Osteocyte (in vitro differentiated cells): Measurements from ENCODE around the gene RPAP2. TPM values are rescaled to one million over a fixed set of nuclear protein-coding genes. Genes with fewer than 3 reads are reported as not detected.
A peak's percentile ranks its signal among the peaks of the same experiment; 100 is the strongest.
"Not testable (repeated sequence)": the region's sequence is repeated elsewhere in the genome, so short reads cannot be mapped to it uniquely, and the experiment has no call there.

Experiments
- DNase-seq: peaks from one replicate; pipeline ENCODE4 v3.0.0; 2021; ENCODE audit warnings: mixed read lengths; ENCODE audit not compliant: unreplicated experiment; ENCODE audit errors: extremely low spot score
- H3K27ac Mint-ChIP-seq: one replicate; pipeline ENCODE4 v1.8.0; 2021; ENCODE audit warnings: mild to moderate bottlenecking, mixed read lengths; ENCODE audit not compliant: unreplicated experiment
- H3K27me3 Mint-ChIP-seq: one replicate; pipeline ENCODE4 v1.8.0; 2021; ENCODE audit warnings: mixed read lengths; ENCODE audit not compliant: unreplicated experiment
- H3K36me3 Mint-ChIP-seq: one replicate; pipeline ENCODE4 v1.8.0; 2021; ENCODE audit warnings: mixed read lengths; ENCODE audit not compliant: unreplicated experiment
- H3K4me1 Mint-ChIP-seq: one replicate; pipeline ENCODE4 v1.8.0; 2021; ENCODE audit warnings: mixed read lengths; ENCODE audit not compliant: unreplicated experiment
- H3K4me3 Mint-ChIP-seq: one replicate; pipeline ENCODE4 v1.8.0; 2021; ENCODE audit warnings: mild to moderate bottlenecking, moderate library complexity, mixed read lengths; ENCODE audit not compliant: unreplicated experiment
- H3K9me3 Mint-ChIP-seq: one replicate; pipeline ENCODE4 v1.8.0; 2021; ENCODE audit warnings: mixed read lengths; ENCODE audit not compliant: unreplicated experiment
- long read RNA-seq: library from polyadenylated mRNA; unstranded; transcript quantifications from one replicate; pipeline ENCODE4 v2.0.0, GENCODE V29; 2021
- total RNA-seq: library from RNA; stranded (reverse); gene quantifications from 2 replicates; pipeline ENCODE4 v1.2.1, GENCODE V29; 2021
- TF ChIP-seq, protein P1 (sequence below): fragments of 200-600 bp; sonication (generic); IDR thresholded peaks from 2 replicates; pipeline ENCODE4 v1.5.0; 2021; ENCODE audit warnings: antibody characterized with exemption, mild to moderate bottlenecking, moderate library complexity

RPAP2 gene
- 29.0 and 32.6 TPM in 2 replicates for total RNA-seq
- long read RNA-seq, full-length matches to known transcripts = 60 of 114 reads
- long read RNA-seq, partial matches to known transcripts = 34 of 114 reads
- long read RNA-seq, other reads (novel, unspliced or antisense) = 20 of 114 reads

GRCh38 chr1:92298573-92299476 lies at the start of gene RPAP2, which contains the start of gene GLMN:
Gene RPAP2 (plus strand): TSS chr1:92299059. CDS start chr1:92299074, 15 bp downstream.
Gene GLMN (minus strand): TSS chr1:92298987. CDS start chr1:92297999, 988 bp downstream.
- Mint-ChIP-seq H3K4me3 (peak within 1 kb of the TSS; percentile 98), H3K9me3 (no peaks in the 10 kb centered on the region), H3K27ac (peak within 1 kb of the TSS; percentile 98), H3K36me3 (peaks cover 17% of the 10 kb centered on the region), H3K27me3 (no peaks in the 10 kb centered on the region), H3K4me1 (peaks cover 20% of the 10 kb centered on the region)
- DNase-seq = peak; percentile 95
- TF ChIP-seq, protein P1, sequence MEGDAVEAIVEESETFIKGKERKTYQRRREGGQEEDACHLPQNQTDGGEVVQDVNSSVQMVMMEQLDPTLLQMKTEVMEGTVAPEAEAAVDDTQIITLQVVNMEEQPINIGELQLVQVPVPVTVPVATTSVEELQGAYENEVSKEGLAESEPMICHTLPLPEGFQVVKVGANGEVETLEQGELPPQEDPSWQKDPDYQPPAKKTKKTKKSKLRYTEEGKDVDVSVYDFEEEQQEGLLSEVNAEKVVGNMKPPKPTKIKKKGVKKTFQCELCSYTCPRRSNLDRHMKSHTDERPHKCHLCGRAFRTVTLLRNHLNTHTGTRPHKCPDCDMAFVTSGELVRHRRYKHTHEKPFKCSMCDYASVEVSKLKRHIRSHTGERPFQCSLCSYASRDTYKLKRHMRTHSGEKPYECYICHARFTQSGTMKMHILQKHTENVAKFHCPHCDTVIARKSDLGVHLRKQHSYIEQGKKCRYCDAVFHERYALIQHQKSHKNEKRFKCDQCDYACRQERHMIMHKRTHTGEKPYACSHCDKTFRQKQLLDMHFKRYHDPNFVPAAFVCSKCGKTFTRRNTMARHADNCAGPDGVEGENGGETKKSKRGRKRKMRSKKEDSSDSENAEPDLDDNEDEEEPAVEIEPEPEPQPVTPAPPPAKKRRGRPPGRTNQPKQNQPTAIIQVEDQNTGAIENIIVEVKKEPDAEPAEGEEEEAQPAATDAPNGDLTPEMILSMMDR = peak; percentile 34

- not testable (repeated sequence) for H3K27ac Mint-ChIP-seq, H3K4me3 Mint-ChIP-seq, H3K4me1 Mint-ChIP-seq, H3K27me3 Mint-ChIP-seq, DNase-seq
- Mint-ChIP-seq H3K36me3 (peaks cover 61% of the 10 kb centered on the region), H3K9me3 (peaks cover 17% of the 10 kb centered on the region)
Observed at GRCh38 chr1:92254714-92255113, 44.1 kb upstream of the RPAP2 start.

GRCh38 chr1:92259350-92259749 lies 39.5 kb upstream of the RPAP2 start:
- peaks cover 68% of the 10 kb centered on the region for H3K36me3 Mint-ChIP-seq
- no peaks in the 10 kb centered on the region for H3K4me1 Mint-ChIP-seq
- no peak overlapping the region for H3K27ac Mint-ChIP-seq
- TF ChIP-seq, protein P1 = no peak
- H3K9me3 Mint-ChIP-seq = peaks cover 17% of the 10 kb centered on the region
- H3K27me3 Mint-ChIP-seq = no peaks in the 10 kb centered on the region
- no peak overlapping the region for H3K4me3 Mint-ChIP-seq
- no peak for DNase-seq

DNA sequence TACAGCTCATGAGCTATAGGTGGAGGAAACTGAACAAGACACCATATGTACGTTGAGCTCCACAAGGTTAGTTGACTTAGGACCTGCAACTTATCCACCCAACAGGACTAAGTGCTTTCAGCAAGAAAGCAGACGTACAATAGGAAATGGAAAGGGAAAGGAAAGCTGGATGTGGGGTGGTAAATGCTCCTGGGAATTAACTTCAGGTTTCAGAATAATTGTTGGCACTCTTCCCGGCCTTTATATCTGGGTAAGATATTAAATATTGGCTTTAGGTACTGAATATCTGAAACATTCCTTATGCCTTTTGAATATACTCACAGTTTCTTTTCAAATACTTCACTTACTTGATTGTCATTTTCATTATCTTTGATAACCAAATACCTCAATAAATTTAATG lies 36.3 kb upstream of the RPAP2 start:
- Mint-ChIP-seq H3K27me3 (no peaks in the 10 kb centered on the region), H3K4me1 (no peaks in the 10 kb centered on the region), H3K27ac (no peak overlapping the region), H3K4me3 (no peak overlapping the region), H3K36me3 (peaks cover 44% of the 10 kb centered on the region), H3K9me3 (no peaks in the 10 kb centered on the region)
- TF ChIP-seq, protein P1 = no peak
- no peak for DNase-seq

DNA sequence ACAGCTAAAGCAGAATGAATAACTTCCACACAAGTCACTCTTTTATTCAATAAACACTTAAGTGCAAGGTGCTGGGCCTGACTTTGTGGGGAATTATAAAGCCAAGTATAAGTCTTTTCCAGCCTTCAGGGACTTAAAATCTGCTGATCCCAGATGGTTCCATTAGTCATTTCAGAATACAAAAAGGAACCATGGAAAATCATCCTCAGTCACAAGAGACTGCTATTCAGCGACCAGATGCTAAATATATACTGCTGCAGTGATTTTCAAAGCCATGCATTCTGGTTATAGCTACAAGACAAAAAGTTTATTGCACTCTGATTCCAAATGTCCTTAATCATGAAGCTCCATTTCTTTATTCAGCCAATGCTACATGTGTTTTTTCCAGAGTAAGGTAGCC lies 25.8 kb upstream of the RPAP2 start:
- Mint-ChIP-seq H3K9me3 (no peaks in the 10 kb centered on the region), H3K4me1 (no peaks in the 10 kb centered on the region), H3K36me3 (peaks cover 32% of the 10 kb centered on the region), H3K27ac (no peak overlapping the region), H3K4me3 (no peak overlapping the region), H3K27me3 (no peaks in the 10 kb centered on the region)
- TF ChIP-seq, protein P1 = no peak
- no peak for DNase-seq
